Measurements from ENCODE around the gene CCDC15. TPM values are rescaled to one million over a fixed set of nuclear protein-coding genes. Genes with fewer than 3 reads are reported as not detected.

Gene CCDC15
- total and polyA plus RNA-seq, 11 donors, result 0.08 to 1.8 (median 0.19) TPM

DNA sequence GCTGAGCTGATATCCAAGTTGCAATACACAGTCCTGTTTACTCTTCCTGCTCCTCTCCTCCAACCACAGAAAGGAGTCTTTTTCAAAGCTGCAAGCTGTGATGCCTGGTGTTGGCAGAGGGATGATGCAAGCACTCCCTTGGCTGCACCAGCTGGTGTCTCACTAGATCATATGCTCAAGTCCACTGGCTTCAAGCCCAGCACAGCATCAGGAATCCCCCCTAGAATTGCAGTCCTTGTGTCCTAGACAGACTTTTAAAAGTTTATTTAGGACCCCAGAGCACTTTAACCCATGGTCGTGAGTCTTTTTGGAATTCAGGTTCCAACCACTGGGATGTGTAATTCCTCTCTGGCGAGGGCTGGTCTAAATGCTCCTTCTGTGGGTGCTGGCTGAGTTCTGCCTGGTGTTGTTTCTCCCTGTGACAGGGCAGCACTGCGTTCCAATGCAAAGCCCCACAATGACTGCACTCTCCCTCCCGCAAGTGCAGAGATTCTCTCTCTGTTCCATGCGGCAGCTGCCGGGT is 36.8 kb upstream of the CCDC15 start:
- no peak overlapping the region for H3K27ac ChIP-seq
- H3K27me3 ChIP-seq, result peaks cover 0 to 10% (median 3%) of the 10 kb centered on the region in 9 donors
- H3K9me3 ChIP-seq, result peaks cover 0 to 2% (median 0%) of the 10 kb centered on the region in 12 donors
- intact Hi-C loops (cut with DNase I), result loop anchor here in 1 of 10 donors (5.0 kb wide), 1 partner anchor 510 kb away; no protein-coding TSS in a partner anchor
- H3K36me3 ChIP-seq, result no peaks in the 10 kb centered on the region
- DNase-seq (no peak), ATAC-seq (no peak)
- no peak overlapping the region for H3K4me3 ChIP-seq
- peaks cover 0 to 17% (median 4%) of the 10 kb centered on the region in 12 donors for H3K4me1 ChIP-seq
- 67 to 86% (median 73%) methylated on average over 6 of the region's 6 CpGs for WGBS, 4 donors
- TF ChIP-seq POLR2A (IDR thresholded peaks at IDR 0.05), result no peak
- TF ChIP-seq, protein P1, sequence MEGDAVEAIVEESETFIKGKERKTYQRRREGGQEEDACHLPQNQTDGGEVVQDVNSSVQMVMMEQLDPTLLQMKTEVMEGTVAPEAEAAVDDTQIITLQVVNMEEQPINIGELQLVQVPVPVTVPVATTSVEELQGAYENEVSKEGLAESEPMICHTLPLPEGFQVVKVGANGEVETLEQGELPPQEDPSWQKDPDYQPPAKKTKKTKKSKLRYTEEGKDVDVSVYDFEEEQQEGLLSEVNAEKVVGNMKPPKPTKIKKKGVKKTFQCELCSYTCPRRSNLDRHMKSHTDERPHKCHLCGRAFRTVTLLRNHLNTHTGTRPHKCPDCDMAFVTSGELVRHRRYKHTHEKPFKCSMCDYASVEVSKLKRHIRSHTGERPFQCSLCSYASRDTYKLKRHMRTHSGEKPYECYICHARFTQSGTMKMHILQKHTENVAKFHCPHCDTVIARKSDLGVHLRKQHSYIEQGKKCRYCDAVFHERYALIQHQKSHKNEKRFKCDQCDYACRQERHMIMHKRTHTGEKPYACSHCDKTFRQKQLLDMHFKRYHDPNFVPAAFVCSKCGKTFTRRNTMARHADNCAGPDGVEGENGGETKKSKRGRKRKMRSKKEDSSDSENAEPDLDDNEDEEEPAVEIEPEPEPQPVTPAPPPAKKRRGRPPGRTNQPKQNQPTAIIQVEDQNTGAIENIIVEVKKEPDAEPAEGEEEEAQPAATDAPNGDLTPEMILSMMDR (IDR thresholded peaks at IDR 0.05), result no peak

DNA sequence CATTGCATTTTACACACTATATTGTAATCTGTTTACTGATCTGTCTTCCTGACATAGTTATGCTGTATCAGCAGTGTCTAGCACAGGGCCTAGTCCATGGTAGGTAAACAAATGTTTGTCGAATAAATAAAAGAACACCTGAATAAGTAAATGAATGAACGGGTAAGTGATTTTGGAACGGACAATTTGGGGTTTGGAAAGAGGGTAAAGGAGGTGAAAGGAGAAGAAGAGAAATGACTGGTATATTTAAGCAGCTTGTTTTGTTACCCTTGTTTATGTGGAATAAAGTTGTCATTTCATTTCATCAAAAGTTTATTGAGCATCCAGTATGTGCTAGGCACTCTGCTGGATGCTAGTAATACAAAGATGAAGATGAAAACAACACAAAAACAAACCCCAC is 35.1 kb upstream of the CCDC15 start, which contains the start of gene HEPN1:
TSS of gene HEPN1 (plus strand) at position 301 of the 400 bp plus-strand sequence.
- intact Hi-C loops (cut with DNase I), result loop anchor here in 1 of 10 donors (5.0 kb wide), 1 partner anchor 512 kb away; no protein-coding TSS in a partner anchor
- Histone ChIP-seq H3K9me3 (peaks cover 0 to 2% (median 0%) of the 10 kb centered on the region in 12 donors), H3K27ac (no peak within 1 kb of the TSS), H3K27me3 (peaks cover 0 to 10% (median 3%) of the 10 kb centered on the region in 9 donors), H3K4me3 (no peak within 1 kb of the TSS), H3K4me1 (peaks cover 0 to 17% (median 4%) of the 10 kb centered on the region in 12 donors), H3K36me3 (no peaks in the 10 kb centered on the region)
- ATAC-seq (no peak), DNase-seq (no peak)
- no peak for TF ChIP-seq POLR2A (IDR thresholded peaks at IDR 0.05)
- TF ChIP-seq, protein P1 (IDR thresholded peaks at IDR 0.05), result no peak
- WGBS, 4 donors, result 92 to 95% (median 93%) methylated on average over 3 of the region's 3 CpGs

DNA sequence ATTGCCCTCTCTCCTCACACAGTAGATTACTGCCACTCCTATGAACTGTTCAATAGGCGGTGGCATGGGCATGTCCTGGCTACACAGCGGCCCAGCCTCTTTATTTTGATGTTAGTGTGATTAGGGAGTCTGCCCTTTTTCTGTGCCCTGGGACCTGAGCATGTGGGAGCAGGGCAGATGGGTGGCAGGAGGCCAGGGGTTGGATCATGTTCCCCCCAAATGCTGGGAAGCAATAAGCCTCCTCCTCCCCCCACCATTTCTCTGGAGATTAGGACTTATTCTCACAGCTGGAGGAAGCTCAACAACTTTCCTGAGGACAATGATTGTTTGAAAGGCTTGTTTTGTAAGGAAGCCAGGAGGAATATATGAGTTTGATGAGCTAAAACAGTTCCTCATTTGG is 34.1 kb upstream of the CCDC15 start:
- TF ChIP-seq, protein P1 (IDR thresholded peaks at IDR 0.05), result no peak
- TF ChIP-seq POLR2A (IDR thresholded peaks at IDR 0.05), result no peak
- Histone ChIP-seq H3K4me3 (no peak overlapping the region), H3K36me3 (no peaks in the 10 kb centered on the region), H3K9me3 (peaks cover 0 to 2% (median 0%) of the 10 kb centered on the region in 12 donors), H3K4me1 (peaks cover 0 to 17% (median 4%) of the 10 kb centered on the region in 12 donors), H3K27ac (peak overlapping the region in 1 of 12 donors; percentile 83), H3K27me3 (peaks cover 0 to 10% (median 3%) of the 10 kb centered on the region in 9 donors)
- DNase-seq (no peak), ATAC-seq (no peak)
- 84 to 98% (median 95%) methylated on average over 2 of the region's 2 CpGs for WGBS, 4 donors
- intact Hi-C loops (cut with DNase I), result loop anchor here in 4 of 10 donors (2.0 to 10.0 kb wide), 4 partner anchors 21 to 513 kb away; no protein-coding TSS in a partner anchor

DNA sequence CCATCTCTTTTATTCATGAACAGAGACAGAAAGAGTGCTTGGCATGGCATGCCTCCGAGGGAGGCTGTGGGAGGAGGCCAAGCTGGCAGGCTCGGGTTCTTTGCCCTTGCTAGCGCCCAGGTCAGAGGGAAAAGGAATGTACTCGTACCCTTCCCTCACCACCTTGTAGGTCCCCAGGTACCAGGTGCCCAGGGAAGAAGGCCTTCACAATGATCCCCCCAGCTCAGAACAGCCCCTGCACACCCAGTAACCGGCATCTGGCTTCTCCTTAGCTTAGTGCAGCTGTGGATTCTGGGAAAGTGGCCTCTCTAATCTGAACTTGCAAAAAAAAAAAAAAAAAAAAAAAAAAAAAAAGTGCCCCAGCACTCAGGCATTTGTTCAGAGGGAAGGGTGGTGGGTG is 33.6 kb upstream of the CCDC15 start:
- Histone ChIP-seq H3K4me3 (peak overlapping the region in 10 of 12 donors; percentile 37 to 64 (median 56)), H3K27ac (peak overlapping the region in 10 of 12 donors; percentile 62 to 88 (median 78)), H3K9me3 (no peaks in the 10 kb centered on the region), H3K4me1 (peaks cover 0 to 17% (median 4%) of the 10 kb centered on the region in 12 donors), H3K36me3 (no peaks in the 10 kb centered on the region), H3K27me3 (peaks cover 0 to 10% (median 3%) of the 10 kb centered on the region in 9 donors)
- DNase-seq (no peak), ATAC-seq (no peak)
- no peak for TF ChIP-seq POLR2A (IDR thresholded peaks at IDR 0.05)
- TF ChIP-seq, protein P1 (IDR thresholded peaks at IDR 0.05), result no peak
- intact Hi-C loops (cut with DNase I), result loop anchor here in 4 of 10 donors (2.0 to 10.0 kb wide), 3 partner anchors 22 to 46 kb away; no protein-coding TSS in a partner anchor
- 78 to 93% (median 88%) methylated on average over 5 of the region's 5 CpGs for WGBS, 4 donors
